Measurements from ENCODE around the gene POLR2L.
A peak's percentile ranks its signal among the peaks of the same experiment; 100 is the strongest.

Gene POLR2L

DNA sequence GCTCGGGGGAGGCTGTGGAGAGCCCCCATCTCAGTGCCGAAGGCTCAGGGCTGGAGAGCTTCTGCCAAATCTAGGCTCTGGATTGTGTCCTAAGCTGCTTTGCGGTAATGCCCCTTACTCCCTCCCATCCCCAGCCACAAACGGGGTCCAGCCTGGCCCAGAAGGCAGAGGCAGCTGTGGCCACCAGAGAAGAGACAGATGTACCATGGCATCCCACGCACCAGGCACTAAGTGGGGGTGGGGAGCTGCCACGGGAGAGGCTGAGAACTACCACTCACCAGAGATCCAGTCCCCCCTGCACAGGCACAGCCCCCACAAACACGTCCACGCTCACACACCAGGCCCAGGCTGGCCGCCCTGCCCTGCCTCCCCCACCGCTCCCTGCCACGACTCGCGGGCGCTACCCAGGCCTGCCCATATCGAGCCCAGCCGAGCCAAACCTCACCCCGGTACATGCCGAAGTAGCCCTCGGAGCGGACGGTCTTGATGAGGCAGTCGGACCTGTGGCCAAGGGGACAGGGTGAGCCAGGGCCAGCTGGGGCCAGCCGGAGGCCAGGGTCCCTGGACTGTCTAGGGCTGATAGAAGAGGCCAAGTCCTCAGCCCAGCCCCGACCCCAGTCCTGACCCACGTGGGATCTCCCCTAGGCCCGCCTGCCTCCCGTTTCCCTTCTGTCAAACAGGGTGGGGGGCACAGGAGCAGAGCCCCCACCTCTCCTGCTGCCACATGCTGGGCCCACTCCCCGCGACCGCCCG is 48.1 kb downstream of the POLR2L start:
- no peak for DNase-seq (ENCODE audit: low spot score)

DNA sequence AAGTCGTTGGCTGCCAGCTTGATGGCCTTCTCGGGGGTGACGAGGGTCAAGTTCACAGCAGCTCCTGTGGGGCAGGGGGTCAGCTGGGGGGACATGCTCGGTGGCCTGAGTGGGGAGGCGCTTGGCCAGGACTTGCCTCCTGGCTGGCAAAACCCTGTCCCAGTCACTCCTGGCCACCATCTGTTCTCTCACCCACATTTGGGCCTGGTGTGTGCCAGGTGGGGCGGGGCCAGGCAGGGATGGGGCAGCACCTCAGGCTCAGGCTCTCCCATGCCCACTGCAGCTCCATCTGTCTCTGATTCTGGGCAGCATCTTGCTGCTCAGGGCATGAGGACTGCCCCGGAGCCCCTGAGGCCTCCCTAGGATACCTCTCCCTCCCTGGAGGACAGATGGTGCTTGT is 48.8 kb downstream of the POLR2L start:
- no peak for DNase-seq (ENCODE audit: low spot score)

DNA sequence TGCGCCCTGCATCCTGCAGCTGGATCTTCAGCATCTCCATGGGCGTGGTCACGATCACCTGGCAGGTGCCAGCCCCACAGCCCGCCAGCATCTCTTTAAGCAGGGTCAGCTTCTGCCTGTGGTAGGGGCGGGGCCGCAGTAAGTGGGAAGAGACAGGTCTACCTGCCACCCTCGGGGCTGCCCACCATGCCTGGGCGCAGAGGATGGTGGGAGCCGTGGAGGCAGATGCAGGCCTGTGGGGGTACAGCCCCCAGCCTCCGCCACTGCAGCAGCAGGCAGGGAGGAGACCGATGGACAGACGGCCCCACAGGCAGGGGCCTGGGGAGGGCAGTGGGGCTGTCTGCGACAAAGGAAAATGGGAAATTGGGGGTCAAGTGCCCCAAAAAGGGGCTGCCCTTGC is 49.5 kb downstream of the POLR2L start:
- DNase-seq (ENCODE audit: low spot score), result no peak

DNA sequence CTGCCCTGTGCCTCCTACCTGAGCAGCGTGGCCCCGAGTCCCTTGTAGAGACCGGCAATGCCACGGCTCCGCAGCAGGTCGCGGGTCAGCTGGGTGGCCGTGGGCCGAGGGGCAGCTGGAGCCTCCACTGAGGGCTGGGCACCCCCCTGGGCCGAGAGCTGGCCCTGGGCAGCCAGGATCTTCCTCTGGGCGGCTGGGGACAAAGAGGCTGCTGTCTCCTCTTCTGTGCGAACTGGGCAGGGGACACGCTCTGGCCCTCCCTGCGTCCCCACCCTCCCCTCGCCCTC is 49.9 kb downstream of the POLR2L start:
- DNase-seq (ENCODE audit: low spot score), result no peak

DNA sequence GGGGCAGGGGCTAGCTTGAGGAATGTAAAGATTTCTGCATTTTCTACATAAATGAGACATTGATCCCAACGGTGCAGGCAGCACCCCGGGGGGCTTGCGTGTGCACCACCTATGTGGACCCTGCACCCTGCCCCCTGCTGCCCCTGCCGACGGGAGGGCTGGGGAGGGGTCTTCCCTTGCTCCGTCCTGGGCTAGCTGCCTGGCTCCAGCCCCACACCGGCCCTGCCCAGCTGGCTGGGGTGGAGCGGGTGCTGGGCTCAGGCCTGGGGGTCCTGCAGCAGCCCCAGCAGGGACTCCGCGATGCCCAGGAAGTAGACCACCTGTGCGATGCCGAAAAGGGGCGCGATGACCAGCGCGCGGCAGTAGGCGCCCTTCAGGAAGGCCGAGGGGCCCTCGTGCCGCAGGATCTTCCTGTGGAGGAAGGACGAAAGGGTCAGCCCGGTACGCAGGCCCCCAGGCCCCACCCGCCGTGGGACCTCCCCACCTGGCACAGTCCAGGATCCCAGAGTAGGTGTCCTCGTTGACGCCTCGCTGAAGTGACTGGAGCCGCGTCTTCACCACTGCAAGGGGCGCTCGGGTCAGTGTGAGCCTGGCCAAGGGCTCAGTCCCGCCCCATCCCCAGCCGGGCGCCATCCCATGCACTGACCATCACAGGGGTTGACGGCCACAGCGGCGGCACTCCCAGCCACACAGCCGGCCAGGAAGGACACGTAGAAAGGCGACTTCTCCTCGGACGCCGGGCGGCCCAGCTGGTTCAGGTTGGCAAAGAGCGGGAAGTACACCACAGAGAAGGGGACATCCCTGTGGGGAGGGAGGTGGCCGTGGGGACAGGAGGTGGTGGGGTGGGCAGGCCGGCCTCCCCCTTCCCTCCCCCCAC is 50.4 kb downstream of the POLR2L start:
- no peak for DNase-seq (ENCODE audit: low spot score)

DNA sequence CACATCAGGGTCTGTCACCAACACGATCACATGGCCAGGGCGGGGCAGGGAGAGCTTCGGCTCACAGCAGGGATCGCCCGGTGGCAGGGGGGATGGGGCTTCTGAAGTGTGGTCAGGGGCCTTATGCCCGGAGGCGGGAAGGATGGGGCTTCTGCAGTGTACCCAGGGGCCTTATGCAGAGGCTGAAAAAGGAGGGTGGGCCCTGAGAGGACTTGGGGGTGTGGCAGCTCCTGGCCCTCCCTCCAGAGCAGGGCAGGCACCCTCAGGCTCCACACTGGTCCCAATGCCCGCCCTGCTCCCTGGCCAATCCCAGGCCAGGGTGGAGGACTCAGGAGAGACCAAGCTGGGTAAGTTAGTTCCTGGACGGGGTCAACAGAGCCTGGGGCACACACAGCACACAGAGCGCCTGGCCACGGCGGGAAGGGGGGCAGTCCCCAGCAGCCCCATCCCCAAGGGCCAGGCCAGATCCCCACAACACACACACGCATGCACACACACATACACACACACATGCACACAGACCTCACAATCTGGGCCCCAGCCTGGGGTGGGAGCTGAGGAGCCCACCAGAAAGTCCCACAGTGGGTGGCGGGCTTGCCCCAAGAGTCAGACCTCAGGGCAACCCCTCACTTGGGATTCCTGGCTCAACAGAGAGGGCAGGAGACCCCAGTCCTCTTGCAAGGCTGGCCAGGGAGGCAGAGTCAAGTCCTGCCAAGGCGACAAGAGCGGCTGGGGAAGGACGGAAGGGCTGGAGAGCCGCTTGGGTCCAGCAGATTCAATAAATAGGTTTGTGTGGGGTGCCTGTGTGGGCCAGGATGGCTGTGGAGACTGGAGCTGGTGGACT is 51.4 kb downstream of the POLR2L start:
- DNase-seq (ENCODE audit: low spot score), result no peak

DNA sequence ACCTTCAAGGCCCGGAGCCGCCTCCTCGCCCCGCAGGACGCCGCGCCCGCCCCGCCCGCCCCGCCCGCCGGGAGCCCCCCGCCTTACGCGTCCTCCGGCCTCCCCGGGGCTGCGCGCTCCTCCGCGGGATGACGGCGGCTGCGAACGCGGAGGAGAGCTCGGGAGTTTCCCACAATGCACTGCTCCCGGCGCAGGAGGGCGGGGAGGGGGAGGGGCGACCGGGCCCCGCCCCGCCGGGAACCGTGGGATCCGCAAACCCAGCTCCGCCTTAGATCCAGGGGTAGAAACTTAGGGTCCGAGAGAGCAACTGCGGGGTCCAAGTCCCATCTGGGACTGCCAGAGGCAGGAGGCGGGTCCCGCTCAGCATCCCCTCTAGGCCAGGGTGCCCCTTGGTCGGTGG is 52.4 kb downstream of the POLR2L start, which contains the start of gene CEND1:
Gene CEND1 (minus strand): TSS at position 148 of the 400 bp plus-strand sequence. CDS start 1,514 bp downstream, outside the sequence.
- peak; percentile 70 for DNase-seq (ENCODE audit: low spot score)
